ENCODE measurements around the gene MMD. TPM values are rescaled to one million over a fixed set of nuclear protein-coding genes. Genes with fewer than 3 reads are reported as not detected.

MMD gene
- total and polyA plus RNA-seq, 2 of the 13 experiments (the other 11 are each of a cell fraction or from before 2014, with no cell fraction given), result 121 to 225 TPM

DNA sequence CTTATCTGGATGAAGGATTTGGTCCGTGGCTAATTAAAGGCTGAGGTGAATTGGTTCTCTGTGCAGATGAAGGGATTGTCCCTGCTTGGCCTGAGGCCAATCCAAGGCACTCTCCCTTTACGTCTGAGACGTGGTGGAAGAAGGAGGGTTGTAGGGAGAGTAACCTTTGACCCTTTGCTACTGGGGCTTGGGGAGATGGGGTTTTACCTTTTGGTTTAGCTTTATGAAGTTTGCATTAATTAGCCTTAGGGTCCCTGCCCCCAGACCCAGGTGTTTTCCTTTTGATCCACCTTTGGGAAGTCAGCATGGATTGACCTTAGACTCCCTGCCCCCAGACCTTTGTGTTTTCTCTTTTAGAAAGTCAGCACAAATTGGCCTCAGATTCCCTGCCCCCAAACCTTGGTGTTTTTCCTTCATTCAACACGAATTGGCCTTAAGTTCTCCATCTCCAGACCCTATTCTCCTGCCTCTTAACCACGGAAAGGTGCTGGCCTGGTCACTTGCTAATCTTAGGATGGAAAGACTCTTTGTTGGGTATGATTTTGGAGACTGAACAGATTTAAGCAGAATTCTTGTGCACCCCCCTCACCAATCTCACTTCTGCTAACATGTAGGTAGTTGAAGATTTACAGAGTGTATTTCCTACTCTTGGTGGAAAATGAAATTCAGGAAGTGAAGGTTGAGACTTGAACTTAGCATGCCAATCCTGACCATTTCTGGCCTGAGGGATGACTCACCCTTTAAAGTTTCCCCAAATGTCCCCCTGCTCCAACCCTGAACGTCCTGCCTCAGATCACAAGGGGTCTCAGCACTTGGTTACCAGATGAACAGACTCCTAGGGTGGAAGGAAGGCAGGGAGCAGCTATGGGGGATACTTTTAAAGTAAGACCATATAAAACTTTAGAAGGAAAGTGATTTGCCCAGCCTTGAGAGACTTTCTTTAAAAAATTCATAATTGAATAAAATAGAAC lies 23.1 kb upstream of the MMD start:
- peak; percentile 87 for FAIRE-seq
- DNase-seq (ENCODE audit: low spot score), result peak; percentile 91
- Histone ChIP-seq H4K20me1 (ENCODE audit: insufficient read depth, low read length) (no peaks in the 10 kb centered on the region), H3K36me3 (replicated peaks in 1 of 2; ENCODE audit: control insufficient read depth in 1 of 2, insufficient read depth in 2 of 2, low read length in 2 of 2) (no peaks in the 10 kb centered on the region), H3K9ac (ENCODE audit: insufficient read depth, low read depth, low read length) (peak overlapping the region; percentile 63), H3K27ac (ENCODE audit: extremely low read length, insufficient read depth, low read length) (peak overlapping the region; percentile 88), H3K27me3 (ENCODE audit: control insufficient read depth in 1 of 2, insufficient read depth in 2 of 2, low read length in 2 of 2) (no peaks in the 10 kb centered on the region), H3K4me3 (replicated peaks in 1 of 3; ENCODE audit: insufficient read depth in 1 of 3, low read depth in 2 of 3, low read length in 3 of 3) (peak overlapping the region in 1 of 3 experiments; percentile 24; a peak in 1 of 6 replicates), H2AFZ (ENCODE audit: low read length) (no peak overlapping the region), H3K9me3 (ENCODE audit: low read length) (no peaks in the 10 kb centered on the region), H3K4me2 (ENCODE audit: low read depth, low read length) (peak overlapping the region; percentile 69), H3K4me1 (ENCODE audit: insufficient read depth, low read length) (peaks cover 94% of the 10 kb centered on the region), H3K79me2 (ENCODE audit: insufficient read depth, low read length) (no peaks in the 10 kb centered on the region)
- POLR2A ChIA-PET, result interaction anchor here (2.4 to 6.8 kb wide), 3 partner anchors 10 to 27 kb away, joined by 22 to 136 read pairs (median 29); no protein-coding TSS in a partner anchor
- CTCF ChIA-PET (ENCODE audit: low intra/inter-chr PET ratio, low total read pairs), result no interaction called here
- in situ Hi-C loops (cut with HindIII; ENCODE audit: extremely low pct_ligation_motif_present, low pct_unique_long_range_greater_than_20kb), result no loop called here
- no TSS peak for BruUV-seq (replicated peaks)
- WGBS (ENCODE audit: low lambda C conversion rate), result 15% methylated on average over 6 of the region's 6 CpGs
- ATAC-seq, result peak; percentile 63
- intact Hi-C loops (cut with micrococcal nuclease; ENCODE audit: unreplicated experiment), result loop anchor here (1.0 kb wide), 1 partner anchor 22 kb away; no protein-coding TSS in a partner anchor
- TF ChIP-seq ZNF552 (CRISPR knock-in tag; IDR thresholded peaks at IDR 0.05; ENCODE audit: borderline replicate concordance) (no peak), ZNF484 (CRISPR knock-in tag; IDR thresholded peaks at IDR 0.05; ENCODE audit: borderline replicate concordance, low read depth) (no peak), ZNF564 (CRISPR knock-in tag; IDR thresholded peaks at IDR 0.05) (peak; percentile 69; the same call in 1 of the 2 replicates), HOXA3 (CRISPR knock-in tag; IDR thresholded peaks at IDR 0.05) (peak; percentile 47; the same call in 1 of the 2 replicates), ZNF614 (CRISPR knock-in tag; IDR thresholded peaks at IDR 0.05; ENCODE audit: borderline replicate concordance) (peak; percentile 11; the same call in 1 of the 2 replicates), ZNF367 (CRISPR knock-in tag; IDR thresholded peaks at IDR 0.05; ENCODE audit: borderline replicate concordance) (no peak), FOSL1 (CRISPR knock-in tag; IDR thresholded peaks at IDR 0.05; ENCODE audit: borderline replicate concordance) (peak; percentile 90), TBP (CRISPR knock-in tag; IDR thresholded peaks at IDR 0.05) (no peak), ZKSCAN8 (CRISPR knock-in tag; IDR thresholded peaks at IDR 0.05; ENCODE audit: borderline replicate concordance) (peak; percentile 14; the same call in 1 of the 2 replicates), ZNF230 (CRISPR knock-in tag; IDR thresholded peaks at IDR 0.05) (no peak), TBX2 (CRISPR knock-in tag; IDR thresholded peaks at IDR 0.05; ENCODE audit: borderline replicate concordance) (peak; percentile 88), HMG20A (CRISPR knock-in tag; IDR thresholded peaks at IDR 0.05; ENCODE audit: borderline replicate concordance) (peak; percentile 77; the same call in 1 of the 2 replicates), GABPA (IDR thresholded peaks at IDR 0.05; ENCODE audit: low read depth, low read length) (no peak), GABPA (CRISPR knock-in tag; IDR thresholded peaks at IDR 0.05; ENCODE audit: low read depth) (0 out of 2 replicates have a peak, but pooled peaks have one; percentile 54), ZNF44 (CRISPR knock-in tag; IDR thresholded peaks at IDR 0.05) (peak; percentile 11; the same call in 1 of the 2 replicates), FOXK1 (CRISPR knock-in tag; IDR thresholded peaks at IDR 0.05; ENCODE audit: borderline replicate concordance, low read depth) (peak; percentile 69; the same call in 1 of the 2 replicates)
- TF ChIP-seq, protein P1, sequence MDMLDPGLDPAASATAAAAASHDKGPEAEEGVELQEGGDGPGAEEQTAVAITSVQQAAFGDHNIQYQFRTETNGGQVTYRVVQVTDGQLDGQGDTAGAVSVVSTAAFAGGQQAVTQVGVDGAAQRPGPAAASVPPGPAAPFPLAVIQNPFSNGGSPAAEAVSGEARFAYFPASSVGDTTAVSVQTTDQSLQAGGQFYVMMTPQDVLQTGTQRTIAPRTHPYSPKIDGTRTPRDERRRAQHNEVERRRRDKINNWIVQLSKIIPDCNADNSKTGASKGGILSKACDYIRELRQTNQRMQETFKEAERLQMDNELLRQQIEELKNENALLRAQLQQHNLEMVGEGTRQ (IDR thresholded peaks at IDR 0.05; ENCODE audit: low read depth, low read length), result no peak
- TF ChIP-seq, protein P1 (CRISPR knock-in tag; IDR thresholded peaks at IDR 0.05; ENCODE audit: borderline replicate concordance), result peak; percentile 62; the same call in 1 of the 2 replicates
- TF ChIP-seq, protein P2, sequence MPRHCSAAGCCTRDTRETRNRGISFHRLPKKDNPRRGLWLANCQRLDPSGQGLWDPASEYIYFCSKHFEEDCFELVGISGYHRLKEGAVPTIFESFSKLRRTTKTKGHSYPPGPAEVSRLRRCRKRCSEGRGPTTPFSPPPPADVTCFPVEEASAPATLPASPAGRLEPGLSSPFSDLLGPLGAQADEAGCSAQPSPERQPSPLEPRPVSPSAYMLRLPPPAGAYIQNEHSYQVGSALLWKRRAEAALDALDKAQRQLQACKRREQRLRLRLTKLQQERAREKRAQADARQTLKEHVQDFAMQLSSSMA (CRISPR knock-in tag; IDR thresholded peaks at IDR 0.05), result no peak
- TF ChIP-seq, protein P3, sequence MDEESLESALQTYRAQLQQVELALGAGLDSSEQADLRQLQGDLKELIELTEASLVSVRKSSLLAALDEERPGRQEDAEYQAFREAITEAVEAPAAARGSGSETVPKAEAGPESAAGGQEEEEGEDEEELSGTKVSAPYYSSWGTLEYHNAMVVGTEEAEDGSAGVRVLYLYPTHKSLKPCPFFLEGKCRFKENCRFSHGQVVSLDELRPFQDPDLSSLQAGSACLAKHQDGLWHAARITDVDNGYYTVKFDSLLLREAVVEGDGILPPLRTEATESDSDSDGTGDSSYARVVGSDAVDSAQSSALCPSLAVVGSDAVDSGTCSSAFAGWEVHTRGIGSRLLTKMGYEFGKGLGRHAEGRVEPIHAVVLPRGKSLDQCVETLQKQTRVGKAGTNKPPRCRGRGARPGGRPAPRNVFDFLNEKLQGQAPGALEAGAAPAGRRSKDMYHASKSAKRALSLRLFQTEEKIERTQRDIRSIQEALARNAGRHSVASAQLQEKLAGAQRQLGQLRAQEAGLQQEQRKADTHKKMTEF (CRISPR knock-in tag; IDR thresholded peaks at IDR 0.05), result peak; percentile 80
